WTC11 (cell line): Measurements from ENCODE around the gene STIM2. TPM values are rescaled to one million over a fixed set of nuclear protein-coding genes. Genes with fewer than 3 reads are reported as not detected.

Experiments
- ATAC-seq: fragments of 200-7000 bp; cut with Tn5 transposase; 2 replicates; pipeline ENCODE4 v1.10.0; 2021; ENCODE audit warnings: mild to moderate bottlenecking, moderate library complexity
- CTCF ChIA-PET: fragments of 300-600 bp; sonication (Branson Sonifier 250); formaldehyde crosslinking; loops from one replicate; lab custom pipeline; 2021; ENCODE audit warnings: antibody characterized with exemption; lab: Charles Lee
- POLR2A ChIA-PET: fragments of 350-600 bp; sonication (Branson Sonifier 250); formaldehyde crosslinking; loops from one replicate; lab custom pipeline; 2021; ENCODE audit warnings: antibody characterized with exemption; lab: Charles Lee
- DNase-seq: peaks from one replicate; pipeline ENCODE4 v3.0.0; 2021; ENCODE audit warnings: low spot score
- H3K27ac Mint-ChIP-seq: 2 replicates; pipeline ENCODE4 v1.8.0; 2021; ENCODE audit warnings: mixed read lengths
- H3K27me3 Mint-ChIP-seq: 2 replicates; pipeline ENCODE4 v1.8.0; 2021; ENCODE audit warnings: low read depth, mild to moderate bottlenecking, moderate library complexity, mixed read lengths
- H3K36me3 Mint-ChIP-seq: 2 replicates; pipeline ENCODE4 v1.8.0; 2021; ENCODE audit warnings: mixed read lengths
- H3K4me1 Mint-ChIP-seq: 2 replicates; pipeline ENCODE4 v1.8.0; 2022; ENCODE audit warnings: mixed read lengths
- H3K4me3 Mint-ChIP-seq: 2 replicates; pipeline ENCODE4 v1.8.0; 2021; ENCODE audit warnings: mild to moderate bottlenecking, moderate library complexity, mixed read lengths
- H3K9me3 Mint-ChIP-seq: 2 replicates; pipeline ENCODE4 v1.8.0; 2021; ENCODE audit warnings: mixed read lengths
- ATF2 ChIP-seq: sonication (generic); formaldehyde crosslinking; IDR thresholded peaks from 2 replicates; pipeline ENCODE4 v1.8.1; 2022; ENCODE audit warnings: low read depth, missing genetic modification reagents, borderline replicate concordance
- ATF6 ChIP-seq: sonication (generic); formaldehyde crosslinking; IDR thresholded peaks from 2 replicates; pipeline ENCODE4 v1.8.1; 2023; ENCODE audit warnings: mild to moderate bottlenecking, missing genetic modification reagents
- CDX4 ChIP-seq: fragments of 250-450 bp; sonication (Bioruptor Pico); IDR thresholded peaks from 2 replicates; pipeline ENCODE4 v1.9.0; 2021; ENCODE audit warnings: moderate library complexity, mild to moderate bottlenecking, inconsistent platforms, borderline replicate concordance
- FOXK1 ChIP-seq: sonication (generic); formaldehyde crosslinking; IDR thresholded peaks from 2 replicates; pipeline ENCODE4 v1.8.0; 2022; ENCODE audit warnings: mild to moderate bottlenecking, moderate library complexity, missing genetic modification reagents
- FOXP1 ChIP-seq: sonication (generic); formaldehyde crosslinking; IDR thresholded peaks from 2 replicates; pipeline ENCODE4 v1.8.0; 2022; ENCODE audit warnings: missing genetic modification reagents, mild to moderate bottlenecking, moderate library complexity, borderline replicate concordance
- GABPB1 ChIP-seq: sonication (generic); formaldehyde crosslinking; IDR thresholded peaks from 2 replicates; pipeline ENCODE4 v1.8.1; 2023; ENCODE audit warnings: mild to moderate bottlenecking, missing genetic modification reagents
- JUN ChIP-seq: sonication (generic); formaldehyde crosslinking; IDR thresholded peaks from 2 replicates; pipeline ENCODE4 v1.8.0; 2023; ENCODE audit warnings: mild to moderate bottlenecking, missing genetic modification reagents
- NFYB ChIP-seq: sonication (generic); formaldehyde crosslinking; conservative IDR thresholded peaks from 2 replicates; pipeline ENCODE4 v1.8.0; 2022; ENCODE audit warnings: low read depth, missing genetic modification reagents
- NR2C2 ChIP-seq: sonication (generic); formaldehyde crosslinking; IDR thresholded peaks from 2 replicates; pipeline ENCODE4 v1.8.0; 2022; ENCODE audit warnings: mild to moderate bottlenecking, missing genetic modification reagents
- PRDM15 ChIP-seq: sonication (generic); formaldehyde crosslinking; IDR thresholded peaks from 2 replicates; pipeline ENCODE4 v1.8.0; 2022; ENCODE audit warnings: missing genetic modification reagents
- SMAD4 ChIP-seq: sonication (generic); formaldehyde crosslinking; IDR thresholded peaks from 2 replicates; pipeline ENCODE4 v1.8.0; 2022; ENCODE audit warnings: mild to moderate bottlenecking, missing genetic modification reagents
- SOX15 ChIP-seq: fragments of 250-450 bp; sonication (Bioruptor Pico); IDR thresholded peaks from 2 replicates; pipeline ENCODE4 v1.9.0; 2021; ENCODE audit warnings: mild to moderate bottlenecking
- SP1 ChIP-seq: sonication (generic); formaldehyde crosslinking; conservative IDR thresholded peaks from 2 replicates; pipeline ENCODE4 v1.8.1; 2022; ENCODE audit warnings: missing genetic modification reagents
- ZNF219 ChIP-seq: sonication (generic); formaldehyde crosslinking; IDR thresholded peaks from 2 replicates; pipeline ENCODE4 v1.8.0; 2023; ENCODE audit warnings: missing genetic modification reagents, mild to moderate bottlenecking, borderline replicate concordance
- ZNF281 ChIP-seq: sonication (generic); formaldehyde crosslinking; IDR thresholded peaks from 2 replicates; pipeline ENCODE4 v1.8.0; 2023; ENCODE audit warnings: mild to moderate bottlenecking, missing genetic modification reagents
- ZNF396 ChIP-seq: fragments of 250-450 bp; sonication (Bioruptor Pico); IDR thresholded peaks from 2 replicates; pipeline ENCODE4 v1.8.0; 2021; ENCODE audit warnings: mild to moderate bottlenecking, moderate library complexity, borderline replicate concordance
- total RNA-seq: library from RNA; stranded (reverse); gene quantifications from 3 replicates; pipeline ENCODE4 v1.2.3, GENCODE V29; 2021

Gene STIM2
- total RNA-seq, 1 experiment from 2014 or later = 22.4 TPM

- Mint-ChIP-seq H3K36me3 (no peaks in the 10 kb centered on the region), H3K27ac (no peak overlapping the region), H3K27me3 (no peaks in the 10 kb centered on the region), H3K4me1 (peaks cover 26% of the 10 kb centered on the region), H3K4me3 (no peak overlapping the region)
- ChIA-PET CTCF (no interaction called here), POLR2A (no interaction called here)
- DNase-seq = no peak
- no peak for ATAC-seq
- TF ChIP-seq FOXK1 (CRISPR knock-in tag) = no peak
- TF ChIP-seq PRDM15 (CRISPR knock-in tag) = no peak
- no peak for TF ChIP-seq SMAD4 (CRISPR knock-in tag)
- TF ChIP-seq SP1 = no peak
- no peak for TF ChIP-seq CDX4 (CRISPR knock-in tag)
- no peak for TF ChIP-seq ZNF396
- no peak for TF ChIP-seq SOX15
- no peak for TF ChIP-seq ZNF219 (CRISPR knock-in tag)
- no peak for TF ChIP-seq FOXP1 (CRISPR knock-in tag)
- TF ChIP-seq ATF2 = no peak
- TF ChIP-seq NR2C2 = no peak
- TF ChIP-seq ZNF281 (CRISPR knock-in tag) = no peak
- TF ChIP-seq JUN (CRISPR knock-in tag) = no peak
- no peak for TF ChIP-seq GABPB1 (CRISPR knock-in tag)
- no peak for TF ChIP-seq ATF6
- TF ChIP-seq NFYB = no peak
- TF ChIP-seq, all 79 proteins: peak for 0
- no peaks in the 10 kb centered on the region for H3K9me3 Mint-ChIP-seq
Observed at GRCh38 chr4:27005905-27006590, 145.4 kb downstream of the STIM2 start.
